Ascending aorta (tissue), 2 donors: Measurements from ENCODE around the gene HIVEP3. TPM values are rescaled to one million over a fixed set of nuclear protein-coding genes. Genes with fewer than 3 reads are reported as not detected.
A peak's percentile ranks its signal among the peaks of the same experiment; 100 is the strongest.

Experiments
- DNase-seq, 2 donors: peaks; one replicate each; pipeline ENCODE4 v3.0.0-alpha.2; 2019; ENCODE audit warnings: low spot score in 2 of 2
- H3K27ac ChIP-seq, 2 donors: fragments of 200-600 bp; sonication (generic); one replicate each; pipeline ENCODE4 v1.5.1; 2016 to 2017; ENCODE audit warnings: mild to moderate bottlenecking in 1 of 2
- H3K27me3 ChIP-seq: fragments of 200-600 bp; sonication (generic); one replicate; pipeline ENCODE4 v1.5.1; 2017
- H3K36me3 ChIP-seq, 2 donors: fragments of 200-600 bp; sonication (generic); one replicate each; pipeline ENCODE4 v1.5.1; 2016
- H3K4me1 ChIP-seq, 2 donors: fragments of 200-600 bp; sonication (generic); one replicate each; pipeline ENCODE4 v1.5.1; 2016 to 2017; ENCODE audit warnings: mild to moderate bottlenecking in 1 of 2
- H3K4me3 ChIP-seq, 2 donors: fragments of 200-600 bp; sonication (generic); one replicate each; pipeline ENCODE4 v1.5.1; 2016 to 2017; ENCODE audit warnings: mild to moderate bottlenecking in 1 of 2
- H3K9me3 ChIP-seq, 2 donors: fragments of 200-600 bp; sonication (generic); one replicate each; pipeline ENCODE4 v1.5.1; 2016
- intact Hi-C: fragments of 100-400 bp; cut with DNase I; formaldehyde crosslinking; loops from one replicate; pipeline ENCODE4 v1.15.1; 2023
- total RNA-seq: library from RNA; depleted of rRNA; stranded (reverse); fragments of >200 nt; gene quantifications from one replicate; pipeline ENCODE4 v1.1.0, GENCODE V29; 2016
- TF ChIP-seq, protein P1 (sequence below), 3 experiments: fragments of 200-600 bp in 2 of 3; fragments of 450-650 bp in 1 of 3; sonication (generic) in 2 of 3; IDR thresholded peaks; one replicate each; pipeline ENCODE4 v1.5.1; 2016 to 2019; ENCODE audit warnings: antibody characterized with exemption in 3 of 3, mild to moderate bottlenecking in 1 of 3, moderate library complexity in 1 of 3

Gene HIVEP3
- total RNA-seq, 1 donor from 2014 or later: 0.32 TPM

DNA sequence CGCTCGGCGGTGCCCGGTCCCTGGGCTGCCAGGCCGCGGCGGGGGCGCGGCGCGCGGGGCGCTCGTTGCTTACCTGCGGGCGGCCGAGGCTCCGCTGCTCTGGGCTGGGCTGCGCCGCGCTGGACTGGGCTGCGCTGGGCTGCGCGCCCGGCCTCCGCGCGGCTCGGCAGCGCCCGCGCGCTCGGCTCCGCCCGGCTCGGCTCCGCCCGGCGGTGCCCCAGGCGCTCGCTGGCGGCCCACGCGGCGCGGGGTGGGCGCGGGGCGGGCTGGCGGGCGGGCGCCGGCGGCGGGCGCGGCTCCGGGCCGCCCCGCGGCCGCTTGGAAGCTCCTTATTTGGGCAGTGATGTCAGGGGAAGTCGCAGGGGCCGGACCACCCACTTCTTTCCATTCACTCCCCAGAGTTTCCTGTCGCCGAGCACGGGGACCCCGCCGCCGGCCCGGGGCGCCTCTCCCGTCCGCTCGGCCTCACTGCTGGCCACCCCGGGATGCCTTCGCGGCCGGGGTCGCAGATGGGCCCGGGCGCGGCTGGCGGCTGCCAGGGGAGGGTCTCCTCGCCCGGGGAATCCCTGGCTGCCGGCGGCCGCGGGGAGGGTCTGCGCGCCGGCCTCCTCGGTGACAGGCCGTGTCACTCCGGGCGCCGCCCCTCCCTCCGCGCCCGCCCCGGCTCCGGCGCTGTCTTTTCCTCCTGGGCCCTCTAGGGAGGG is 256.5 kb downstream of the HIVEP3 start:
- peak; percentile 46 to 87 for DNase-seq
- Histone ChIP-seq H3K27ac (peak overlapping the region; percentile 97 to 99), H3K9me3 (no peaks in the 10 kb centered on the region), H3K36me3 (no peaks in the 10 kb centered on the region), H3K4me3 (peak overlapping the region; percentile 71 to 96), H3K4me1 (peaks cover 4 to 20% of the 10 kb centered on the region in 2 donors), H3K27me3 (no peaks in the 10 kb centered on the region)
- TF ChIP-seq, protein P1, sequence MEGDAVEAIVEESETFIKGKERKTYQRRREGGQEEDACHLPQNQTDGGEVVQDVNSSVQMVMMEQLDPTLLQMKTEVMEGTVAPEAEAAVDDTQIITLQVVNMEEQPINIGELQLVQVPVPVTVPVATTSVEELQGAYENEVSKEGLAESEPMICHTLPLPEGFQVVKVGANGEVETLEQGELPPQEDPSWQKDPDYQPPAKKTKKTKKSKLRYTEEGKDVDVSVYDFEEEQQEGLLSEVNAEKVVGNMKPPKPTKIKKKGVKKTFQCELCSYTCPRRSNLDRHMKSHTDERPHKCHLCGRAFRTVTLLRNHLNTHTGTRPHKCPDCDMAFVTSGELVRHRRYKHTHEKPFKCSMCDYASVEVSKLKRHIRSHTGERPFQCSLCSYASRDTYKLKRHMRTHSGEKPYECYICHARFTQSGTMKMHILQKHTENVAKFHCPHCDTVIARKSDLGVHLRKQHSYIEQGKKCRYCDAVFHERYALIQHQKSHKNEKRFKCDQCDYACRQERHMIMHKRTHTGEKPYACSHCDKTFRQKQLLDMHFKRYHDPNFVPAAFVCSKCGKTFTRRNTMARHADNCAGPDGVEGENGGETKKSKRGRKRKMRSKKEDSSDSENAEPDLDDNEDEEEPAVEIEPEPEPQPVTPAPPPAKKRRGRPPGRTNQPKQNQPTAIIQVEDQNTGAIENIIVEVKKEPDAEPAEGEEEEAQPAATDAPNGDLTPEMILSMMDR (IDR thresholded peaks at IDR 0.05): no peak
- intact Hi-C loops: loop anchor here (1.0 to 10.0 kb wide), 4 partner anchors 165 to 673 kb away; partner anchors contain the start of gene FOXJ3

DNA sequence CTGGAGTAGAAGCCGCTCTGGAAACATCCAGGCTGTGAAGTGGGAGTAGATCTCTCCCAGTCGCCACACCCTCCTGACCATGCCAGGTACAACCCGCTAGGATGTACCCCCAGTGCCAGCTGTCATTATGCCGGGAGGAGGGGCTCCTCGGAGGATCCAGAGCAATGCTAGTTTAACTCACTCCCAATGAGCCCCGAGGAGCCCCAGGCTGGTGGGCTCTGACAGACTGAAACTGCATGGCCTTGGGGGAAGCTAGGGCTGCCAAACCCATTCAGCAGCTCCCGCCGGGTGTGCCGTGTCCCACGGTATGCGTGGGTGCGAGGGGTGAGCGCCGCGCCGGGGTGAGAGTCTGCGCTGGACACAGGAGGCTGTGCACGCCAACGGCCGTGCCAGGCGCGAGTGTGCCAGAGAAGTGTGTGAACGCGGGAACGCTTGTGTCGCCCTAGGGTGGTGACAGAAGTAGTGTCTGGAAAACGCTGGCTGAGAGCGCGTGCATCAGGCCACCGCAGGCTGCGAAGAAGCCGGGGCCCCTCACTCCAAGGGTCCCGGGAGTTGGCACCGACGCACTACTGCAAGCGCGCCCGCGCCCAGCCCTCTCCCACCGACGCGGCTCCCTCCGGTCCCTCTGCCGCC is 257.2 kb downstream of the HIVEP3 start:
- TF ChIP-seq, protein P1 (IDR thresholded peaks at IDR 0.05): no peak
- H3K4me1 ChIP-seq: peaks cover 4 to 20% of the 10 kb centered on the region in 2 donors
- intact Hi-C loops: loop anchor here (1.0 to 10.0 kb wide), 4 partner anchors 164 to 673 kb away; partner anchors contain the start of gene FOXJ3
- no peaks in the 10 kb centered on the region for H3K9me3 ChIP-seq
- H3K27ac ChIP-seq: peak overlapping the region in 1 of 2 donors; percentile 52
- peak in 1 of 2 donors; percentile 72 for DNase-seq
- no peaks in the 10 kb centered on the region for H3K27me3 ChIP-seq
- H3K36me3 ChIP-seq: no peaks in the 10 kb centered on the region
- H3K4me3 ChIP-seq: peak overlapping the region; percentile 63 to 70

DNA sequence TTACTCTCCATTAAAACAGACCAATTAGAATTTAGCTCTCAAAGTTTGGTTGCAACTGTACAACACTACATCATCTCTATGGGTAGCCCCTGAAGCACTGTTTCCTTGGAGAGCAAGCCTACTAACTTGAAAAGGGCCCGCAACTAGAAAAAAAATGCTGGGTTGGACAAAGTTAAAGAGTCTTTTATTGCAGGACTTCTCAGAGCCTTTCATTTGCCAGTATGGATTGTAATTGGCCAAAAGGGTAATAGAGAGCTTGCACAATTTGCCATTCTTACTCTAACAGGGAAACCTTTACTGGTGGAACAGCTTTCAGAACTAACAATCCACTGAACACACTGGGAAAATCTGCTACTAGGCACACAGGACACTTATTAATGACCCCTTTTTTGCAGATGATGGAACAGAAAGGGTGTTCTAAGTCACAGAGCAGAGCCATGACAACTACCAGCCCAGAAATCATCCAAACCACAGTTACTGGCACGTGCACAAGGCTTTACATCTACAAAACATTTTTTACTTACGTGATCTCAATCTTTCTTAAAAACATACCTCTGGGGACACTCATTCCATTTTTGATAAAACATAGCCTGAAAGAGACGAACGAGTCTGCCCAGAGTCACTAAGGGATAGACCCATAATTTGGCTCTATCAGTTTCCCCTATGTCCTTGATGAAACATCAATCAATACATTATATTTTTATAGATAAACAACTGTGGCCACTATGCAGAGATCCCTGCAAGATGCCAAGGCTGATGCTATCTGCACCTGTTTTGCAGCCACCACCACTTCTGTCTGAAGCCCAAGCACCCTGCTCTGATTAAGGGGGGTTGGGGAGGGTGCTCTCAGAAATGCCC is 257.9 kb downstream of the HIVEP3 start:
- Histone ChIP-seq H3K9me3 (no peaks in the 10 kb centered on the region), H3K27ac (no peak overlapping the region), H3K4me3 (peak overlapping the region; percentile 63 to 70), H3K4me1 (peaks cover 4 to 20% of the 10 kb centered on the region in 2 donors), H3K27me3 (no peaks in the 10 kb centered on the region), H3K36me3 (no peaks in the 10 kb centered on the region)
- intact Hi-C loops: loop anchor here (5.0 to 10.0 kb wide), 3 partner anchors 163 to 674 kb away; partner anchors contain the start of gene FOXJ3
- no peak for DNase-seq
- TF ChIP-seq, protein P1 (IDR thresholded peaks at IDR 0.05): no peak

DNA sequence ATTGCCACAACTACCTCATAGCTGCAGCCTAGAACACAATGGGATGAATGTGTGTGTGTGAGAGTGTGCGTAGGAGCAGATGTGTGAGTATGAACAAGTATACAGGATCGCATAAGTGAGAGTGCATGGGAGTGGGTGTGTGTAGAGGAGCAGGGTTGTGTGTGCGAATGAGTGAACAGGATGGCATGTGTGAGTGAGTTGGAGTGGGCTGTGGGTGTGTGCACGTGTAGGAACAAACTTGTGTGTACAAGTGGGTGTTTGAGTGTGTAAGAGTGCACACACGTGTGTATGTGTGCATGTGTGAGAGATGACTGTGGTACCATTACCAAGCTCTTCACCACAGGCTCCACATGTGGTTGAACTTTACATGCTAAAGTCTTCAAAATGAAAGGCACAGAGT is 258.8 kb downstream of the HIVEP3 start:
- no peak for DNase-seq
- TF ChIP-seq, protein P1 (IDR thresholded peaks at IDR 0.05): no peak

DNA sequence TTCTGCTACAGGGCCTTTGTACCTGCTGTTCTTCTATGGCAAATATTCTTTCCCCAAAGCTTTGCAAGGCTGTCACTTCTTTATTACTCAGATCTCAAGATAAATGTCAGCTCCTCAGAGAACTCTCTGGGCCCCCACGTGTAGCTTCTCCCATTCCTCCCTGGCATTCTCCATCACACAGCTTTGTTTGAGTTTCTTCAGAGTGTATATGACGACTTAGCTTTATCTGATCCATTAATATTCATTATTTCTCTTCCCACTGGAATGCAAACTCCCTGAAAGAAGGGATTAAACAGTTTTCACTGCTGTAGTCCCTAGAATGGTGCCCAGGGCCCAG is 259.6 kb downstream of the HIVEP3 start:
- H3K4me1 ChIP-seq: peaks cover 4 to 11% of the 10 kb centered on the region in 2 donors
- no peak overlapping the region for H3K4me3 ChIP-seq
- no peak overlapping the region for H3K27ac ChIP-seq
- no peaks in the 10 kb centered on the region for H3K36me3 ChIP-seq
- H3K9me3 ChIP-seq: no peaks in the 10 kb centered on the region
- TF ChIP-seq, protein P1 (IDR thresholded peaks at IDR 0.05): no peak
- intact Hi-C loops: no loop called here
- H3K27me3 ChIP-seq: no peaks in the 10 kb centered on the region
- DNase-seq: no peak

More for the DNA sequence above, 258.8 kb downstream of the HIVEP3 start:
- no peaks in the 10 kb centered on the region for H3K9me3 ChIP-seq
- no peaks in the 10 kb centered on the region for H3K36me3 ChIP-seq
- no peaks in the 10 kb centered on the region for H3K27me3 ChIP-seq
- H3K4me1 ChIP-seq: peaks cover 4 to 13% of the 10 kb centered on the region in 2 donors
- no peak overlapping the region for H3K27ac ChIP-seq
- no peak overlapping the region for H3K4me3 ChIP-seq
- intact Hi-C loops: loop anchor here (5.0 to 10.0 kb wide), 3 partner anchors 163 to 675 kb away; partner anchors contain the start of gene FOXJ3
